ENCODE results near the gene FEZ2. TPM values are rescaled to one million over a fixed set of nuclear protein-coding genes. Genes with fewer than 3 reads are reported as not detected.

The FEZ2 gene
- polyA plus RNA-seq, 1 donor (not counting 4 experiments of a cell fraction or from before 2014, with no cell fraction given) = 56.2 TPM

- H3K9me1 ChIP-seq (ENCODE audit: control insufficient read depth, extremely low read depth, insufficient read depth, low read length) = no peaks in the 10 kb centered on the region
- FAIRE-seq (no peak), DNase-seq (ENCODE audit: low read depth, low spot score) (no peak)
- no peak overlapping the region for H3K4me2 ChIP-seq (ENCODE audit: control insufficient read depth, extremely low read depth, insufficient read depth, low read depth, low read length)
- H2AFZ ChIP-seq (ENCODE audit: control insufficient read depth, low read length) = no peak overlapping the region
- no peak overlapping the region for H3K27ac ChIP-seq (ENCODE audit: control insufficient read depth, insufficient read depth, low read length)
- peaks cover 2 to 8% of the 10 kb centered on the region in 2 experiments for H3K36me3 ChIP-seq (ENCODE audit: control insufficient read depth in 2 of 2, extremely low read depth in 1 of 2, insufficient read depth in 2 of 2, low read length in 2 of 2)
- no peaks in the 10 kb centered on the region for H4K20me1 ChIP-seq (ENCODE audit: control insufficient read depth, extremely low read depth, insufficient read depth, low read length)
- TF ChIP-seq EZH2 (IDR thresholded peaks at IDR 0.05; ENCODE audit: low read length) (no peak), CTCF (optimal IDR thresholded peaks at IDR 0.05 in 1 of 3, IDR thresholded peaks at IDR 0.05 in 1 of 3, conservative IDR thresholded peaks at IDR 0.05 in 1 of 3; ENCODE audit: extremely low read depth in 1 of 3, insufficient read depth in 2 of 3, low read length in 3 of 3) (no peak)
- dilution Hi-C loops (cut with MboI; ENCODE audit: extremely low pct_ligation_motif_present, low sequenced_read_pairs) = no loop called here
- H3K4me1 ChIP-seq (ENCODE audit: control insufficient read depth, extremely low read depth, insufficient read depth, low read length) = no peaks in the 10 kb centered on the region
- H3K9ac ChIP-seq (ENCODE audit: control insufficient read depth, extremely low read depth, insufficient read depth, low read length) = no peak overlapping the region
- H3K9me3 ChIP-seq (ENCODE audit: control insufficient read depth, low read depth, low read length) = no peaks in the 10 kb centered on the region
- H3K4me3 ChIP-seq (ENCODE audit: control insufficient read depth in 2 of 3, extremely low read depth in 1 of 3, insufficient read depth in 2 of 3, low read depth in 1 of 3, low read length in 3 of 3) = no peak overlapping the region
- no peaks in the 10 kb centered on the region for H3K27me3 ChIP-seq (ENCODE audit: control insufficient read depth, extremely low read depth, insufficient read depth, low read length)
- no peaks in the 10 kb centered on the region for H3K79me2 ChIP-seq (ENCODE audit: control insufficient read depth, insufficient read depth, low read length)
Measured at GRCh38 chr2:36553683-36554082, 44.3 kb downstream of the FEZ2 start.

DNA sequence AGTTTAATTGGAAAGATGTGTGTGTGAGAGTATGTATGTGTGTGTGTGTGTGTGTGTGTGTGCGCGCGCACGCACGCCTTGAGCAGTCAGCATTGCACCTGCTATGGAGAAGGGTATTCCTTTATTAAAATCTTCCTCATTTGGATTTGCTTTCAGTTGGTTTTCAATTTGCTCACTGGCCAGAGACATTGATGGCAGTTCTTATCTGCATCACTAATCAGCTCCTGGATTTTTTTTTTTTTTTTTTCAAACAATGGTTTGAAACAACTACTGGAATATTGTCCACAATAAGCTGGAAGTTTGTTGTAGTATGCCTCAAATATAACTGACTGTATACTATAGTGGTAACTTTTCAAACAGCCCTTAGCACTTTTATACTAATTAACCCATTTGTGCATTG, 48.0 kb downstream of the FEZ2 start:
- Histone ChIP-seq H3K9ac (ENCODE audit: control insufficient read depth, extremely low read depth, insufficient read depth, low read length) (no peak overlapping the region), H3K79me2 (ENCODE audit: control insufficient read depth, insufficient read depth, low read length) (no peaks in the 10 kb centered on the region), H4K20me1 (ENCODE audit: control insufficient read depth, extremely low read depth, insufficient read depth, low read length) (no peaks in the 10 kb centered on the region), H3K4me2 (ENCODE audit: control insufficient read depth, extremely low read depth, insufficient read depth, low read depth, low read length) (no peak overlapping the region), H3K9me1 (ENCODE audit: control insufficient read depth, extremely low read depth, insufficient read depth, low read length) (no peaks in the 10 kb centered on the region), H3K9me3 (ENCODE audit: control insufficient read depth, low read depth, low read length) (no peaks in the 10 kb centered on the region), H3K4me1 (ENCODE audit: control insufficient read depth, extremely low read depth, insufficient read depth, low read length) (no peaks in the 10 kb centered on the region), H3K36me3 (ENCODE audit: control insufficient read depth in 2 of 2, extremely low read depth in 1 of 2, insufficient read depth in 2 of 2, low read length in 2 of 2) (peaks cover 9 to 13% of the 10 kb centered on the region in 2 experiments), H3K27ac (ENCODE audit: control insufficient read depth, insufficient read depth, low read length) (no peak overlapping the region), H2AFZ (ENCODE audit: control insufficient read depth, low read length) (no peak overlapping the region), H3K27me3 (ENCODE audit: control insufficient read depth, extremely low read depth, insufficient read depth, low read length) (no peaks in the 10 kb centered on the region), H3K4me3 (ENCODE audit: control insufficient read depth in 2 of 3, extremely low read depth in 1 of 3, insufficient read depth in 2 of 3, low read depth in 1 of 3, low read length in 3 of 3) (no peak overlapping the region)
- dilution Hi-C loops (cut with MboI; ENCODE audit: extremely low pct_ligation_motif_present, low sequenced_read_pairs) = no loop called here
- no peak for FAIRE-seq
- no peak for TF ChIP-seq CTCF (optimal IDR thresholded peaks at IDR 0.05 in 1 of 3, IDR thresholded peaks at IDR 0.05 in 1 of 3, conservative IDR thresholded peaks at IDR 0.05 in 1 of 3; ENCODE audit: extremely low read depth in 1 of 3, insufficient read depth in 2 of 3, low read length in 3 of 3)
- no peak for TF ChIP-seq EZH2 (IDR thresholded peaks at IDR 0.05; ENCODE audit: low read length)
- DNase-seq (ENCODE audit: low read depth, low spot score) = no peak
